ENCODE results near the gene TAF8.

The TAF8 gene

GRCh38 chr6:42118162-42119001 lies 68.1 kb downstream of the TAF8 start:
- no peaks in the 10 kb centered on the region for H4K20me1 ChIP-seq (ENCODE audit: control insufficient read depth, insufficient read depth, low read depth, low read length)
- no peak overlapping the region for H3K27ac ChIP-seq (ENCODE audit: low read depth, low read length)
- no peaks in the 10 kb centered on the region for H3K36me3 ChIP-seq (ENCODE audit: control insufficient read depth, low read length)
- peaks cover 3% of the 10 kb centered on the region; the same call in 1 of the 2 replicates for H3K27me3 ChIP-seq (ENCODE audit: control insufficient read depth, low read length)
- no peak overlapping the region for H3K4me3 ChIP-seq (ENCODE audit: low read length)
- no peaks in the 10 kb centered on the region for H3K9me3 ChIP-seq (ENCODE audit: control insufficient read depth, insufficient read depth, low read length)
- no peak for TF ChIP-seq EZH2phosphoT487 (IDR thresholded peaks at IDR 0.05; ENCODE audit: borderline replicate concordance, low read length)
- TF ChIP-seq CTCF (IDR thresholded peaks at IDR 0.05; ENCODE audit: low read depth, low read length, poor library complexity, severe bottlenecking) = no peak
- H3K4me2 ChIP-seq (ENCODE audit: low read length) = no peak overlapping the region
- no peaks in the 10 kb centered on the region for H3K79me2 ChIP-seq (ENCODE audit: control insufficient read depth, low read length)
- H3F3A ChIP-seq (ENCODE audit: control insufficient read depth, insufficient read depth) = no peaks in the 10 kb centered on the region
- no peaks in the 10 kb centered on the region for H3K9me2 ChIP-seq (replicated peaks; ENCODE audit: control insufficient read depth, low read length)
- H3K4me1 ChIP-seq (ENCODE audit: control insufficient read depth, low read length) = no peaks in the 10 kb centered on the region

- H3K27ac ChIP-seq (ENCODE audit: low read depth, low read length) = no peak overlapping the region
- no peaks in the 10 kb centered on the region for H4K20me1 ChIP-seq (ENCODE audit: control insufficient read depth, insufficient read depth, low read depth, low read length)
- no peaks in the 10 kb centered on the region for H3F3A ChIP-seq (ENCODE audit: control insufficient read depth, insufficient read depth)
- TF ChIP-seq EZH2phosphoT487 (IDR thresholded peaks at IDR 0.05; ENCODE audit: borderline replicate concordance, low read length) (no peak), CTCF (IDR thresholded peaks at IDR 0.05; ENCODE audit: low read depth, low read length, poor library complexity, severe bottlenecking) (no peak)
- no peaks in the 10 kb centered on the region for H3K4me1 ChIP-seq (ENCODE audit: control insufficient read depth, low read length)
- no peaks in the 10 kb centered on the region for H3K79me2 ChIP-seq (ENCODE audit: control insufficient read depth, low read length)
- peaks cover 3% of the 10 kb centered on the region; the same call in 1 of the 2 replicates for H3K27me3 ChIP-seq (ENCODE audit: control insufficient read depth, low read length)
- H3K9me2 ChIP-seq (replicated peaks; ENCODE audit: control insufficient read depth, low read length) = no peaks in the 10 kb centered on the region
- no peaks in the 10 kb centered on the region for H3K9me3 ChIP-seq (ENCODE audit: control insufficient read depth, insufficient read depth, low read length)
- H3K4me3 ChIP-seq (ENCODE audit: low read length) = no peak overlapping the region
- H3K4me2 ChIP-seq (ENCODE audit: low read length) = no peak overlapping the region
- H3K36me3 ChIP-seq (ENCODE audit: control insufficient read depth, low read length) = no peaks in the 10 kb centered on the region
Observed at GRCh38 chr6:42120895-42121865, 70.9 kb downstream of the TAF8 start.

- H4K20me1 ChIP-seq (ENCODE audit: control insufficient read depth, insufficient read depth, low read depth, low read length) = no peaks in the 10 kb centered on the region
- H3K36me3 ChIP-seq (ENCODE audit: control insufficient read depth, low read length) = no peaks in the 10 kb centered on the region
- no peaks in the 10 kb centered on the region for H3K27me3 ChIP-seq (ENCODE audit: control insufficient read depth, low read length)
- H3K9me3 ChIP-seq (ENCODE audit: control insufficient read depth, insufficient read depth, low read length) = no peaks in the 10 kb centered on the region
- no peak overlapping the region for H3K4me2 ChIP-seq (ENCODE audit: low read length)
- no peak overlapping the region for H3K4me3 ChIP-seq (ENCODE audit: low read length)
- no peaks in the 10 kb centered on the region for H3K79me2 ChIP-seq (ENCODE audit: control insufficient read depth, low read length)
- H3K4me1 ChIP-seq (ENCODE audit: control insufficient read depth, low read length) = no peaks in the 10 kb centered on the region
- no peak for TF ChIP-seq EZH2phosphoT487 (IDR thresholded peaks at IDR 0.05; ENCODE audit: borderline replicate concordance, low read length)
- no peak for TF ChIP-seq CTCF (IDR thresholded peaks at IDR 0.05; ENCODE audit: low read depth, low read length, poor library complexity, severe bottlenecking)
- no peaks in the 10 kb centered on the region for H3F3A ChIP-seq (ENCODE audit: control insufficient read depth, insufficient read depth)
- no peaks in the 10 kb centered on the region for H3K9me2 ChIP-seq (replicated peaks; ENCODE audit: control insufficient read depth, low read length)
- H3K27ac ChIP-seq (ENCODE audit: low read depth, low read length) = no peak overlapping the region
Observed at GRCh38 chr6:42123379-42124103, 73.2 kb downstream of the TAF8 start.

Measured in DOHH2 (cell line).